Germinal center (tissue), 1 donor: ENCODE measurements around the gene SAMD4B.
"Not testable (repeated sequence)": the region's sequence is repeated elsewhere in the genome, so short reads cannot be mapped to it uniquely, and the experiment has no call there.

ENCODE experiments used
- DNase-seq: peaks from one replicate; pipeline ENCODE4 v3.0.0; 2012; ENCODE audit warnings: mixed read lengths, low spot score

SAMD4B gene

GRCh38 chr19:39310558-39311311, 31.5 kb upstream of the SAMD4B start:
- no peak for DNase-seq

GRCh38 chr19:39314016-39314728, 28.0 kb upstream of the SAMD4B start:
- no peak for DNase-seq

- no peak for DNase-seq
Measured at GRCh38 chr19:39315933-39316332, 26.3 kb upstream of the SAMD4B start.

- no peak for DNase-seq
Measured at GRCh38 chr19:39316627-39317321, 25.4 kb upstream of the SAMD4B start.

- DNase-seq = no peak
Measured at GRCh38 chr19:39317476-39317875, 24.7 kb upstream of the SAMD4B start.

- no peak for DNase-seq
Measured at GRCh38 chr19:39318071-39318470, 24.1 kb upstream of the SAMD4B start.

- DNase-seq = no peak
Measured at GRCh38 chr19:39318690-39319089, 23.5 kb upstream of the SAMD4B start.

GRCh38 chr19:39319098-39319891, 22.9 kb upstream of the SAMD4B start:
- DNase-seq = no peak

- no peak for DNase-seq
Measured at GRCh38 chr19:39319892-39320248, 22.4 kb upstream of the SAMD4B start.

- no peak for DNase-seq
Measured at GRCh38 chr19:39321117-39321831, 20.9 kb upstream of the SAMD4B start.

GRCh38 chr19:39321832-39322176, 20.4 kb upstream of the SAMD4B start:
- no peak for DNase-seq

- DNase-seq = no peak
Measured at GRCh38 chr19:39324242-39324842, 17.9 kb upstream of the SAMD4B start.

GRCh38 chr19:39325778-39326665, 16.2 kb upstream of the SAMD4B start:
- DNase-seq = no peak

- DNase-seq = no peak
Measured at GRCh38 chr19:39327363-39328045, 14.7 kb upstream of the SAMD4B start.

- peak; percentile 72 for DNase-seq
Measured at GRCh38 chr19:39328046-39328705, 14.0 kb upstream of the SAMD4B start.

- DNase-seq = no peak
Measured at GRCh38 chr19:39329948-39330347, 12.3 kb upstream of the SAMD4B start.

- DNase-seq = no peak
Measured at GRCh38 chr19:39332293-39332692, 9.9 kb upstream of the SAMD4B start.

- not testable (repeated sequence) for DNase-seq
Measured at GRCh38 chr19:39332738-39333137, 9.5 kb upstream of the SAMD4B start.

- DNase-seq = no peak
Measured at GRCh38 chr19:39333507-39333906, 8.7 kb upstream of the SAMD4B start.
